HepG2 (cell line): Measurements from ENCODE around the gene NOVA2. TPM values are rescaled to one million over a fixed set of nuclear protein-coding genes. Genes with fewer than 3 reads are reported as not detected.
A peak's percentile ranks its signal among the peaks of the same experiment; 100 is the strongest.

Experiments used
- HCFC1 ChIP-seq: fragments of 150-350 bp; IDR thresholded peaks from 2 replicates; pipeline ENCODE4 v1.6.1; 2014; ENCODE audit warnings: low read depth, low read length
- PHF5A ChIP-seq: IDR thresholded peaks from one replicate; pipeline ENCODE4 v1.6.1; 2018; ENCODE audit warnings: low read depth, missing genetic modification reagents; ENCODE audit not compliant: unreplicated experiment
- RBFOX2 ChIP-seq: fragments of 200-400 bp; formaldehyde crosslinking; IDR thresholded peaks from 2 replicates; pipeline ENCODE4 v1.6.1; 2017; ENCODE audit warnings: low read depth, mild to moderate bottlenecking, low read length
- RFX5 ChIP-seq: IDR thresholded peaks from 2 replicates; pipeline ENCODE4 v1.6.1; 2011; ENCODE audit warnings: low read depth, low read length, improper control_type of control experiment
- U2AF2 ChIP-seq: fragments of 200-400 bp; formaldehyde crosslinking; IDR thresholded peaks from 2 replicates; pipeline ENCODE4 v1.6.1; 2017; ENCODE audit warnings: low read depth, mild to moderate bottlenecking, low read length
- ZNF205 ChIP-seq: IDR thresholded peaks from 2 replicates; pipeline ENCODE4 v1.6.1; 2018; ENCODE audit warnings: missing biosample characterization, missing genetic modification reagents
- ZNF460 ChIP-seq: sonication (generic); formaldehyde crosslinking; IDR thresholded peaks from 2 replicates; pipeline ENCODE4 v1.5.1; 2020; ENCODE audit warnings: missing genetic modification reagents, mild to moderate bottlenecking, borderline replicate concordance
- ZNF501 ChIP-seq: sonication (generic); formaldehyde crosslinking; IDR thresholded peaks from 2 replicates; pipeline ENCODE4 v1.5.1; 2020; ENCODE audit warnings: mild to moderate bottlenecking, moderate library complexity, missing genetic modification reagents
- ZNF766 ChIP-seq: sonication (generic); formaldehyde crosslinking; IDR thresholded peaks from 2 replicates; pipeline ENCODE4 v1.5.0; 2020; ENCODE audit warnings: missing genetic modification reagents, borderline replicate concordance
- ZNF781 ChIP-seq: sonication (generic); formaldehyde crosslinking; IDR thresholded peaks from 2 replicates; pipeline ENCODE4 v1.5.1; 2020; ENCODE audit warnings: borderline replicate concordance, mild to moderate bottlenecking, missing genetic modification reagents; ENCODE audit errors: not compliant biosample characterization
- ZNF891 ChIP-seq: sonication (generic); formaldehyde crosslinking; IDR thresholded peaks from 2 replicates; pipeline ENCODE4 v1.5.0; 2020; ENCODE audit warnings: mild to moderate bottlenecking, missing genetic modification reagents
- polyA plus RNA-seq, 8 experiments: library from polyadenylated mRNA; depleted of rRNA in 3 of 8; stranded (reverse) in 7 of 8; unstranded in 1 of 8; fragments of >200 nt; fragmentation: Illumina TruSeq in 4 of 8; extraction: Trizol in 4 of 8; gene quantifications; 2 replicates each; pipeline versions ENCODE4 v1.2.1 to v1.2.3, GENCODE V29; 2011 to 2016; ENCODE audit warnings: low read depth in 4 of 8, missing spikeins in 1 of 8, mixed read lengths in 1 of 8; ENCODE audit not compliant: insufficient read depth in 1 of 8
- total RNA-seq, 5 experiments: library from RNA; depleted of rRNA; stranded (reverse); fragments of >200 nt; fragmentation: Illumina TruSeq; extraction: Trizol; gene quantifications; 2 replicates each; pipeline ENCODE4 v1.2.3, GENCODE V29; 2016; ENCODE audit warnings: low read depth in 1 of 5
- TF ChIP-seq, protein P1 (sequence below): sonication (generic); formaldehyde crosslinking; IDR thresholded peaks from 2 replicates; pipeline ENCODE4 v1.5.1; 2020; ENCODE audit warnings: mild to moderate bottlenecking, missing genetic modification reagents, moderate library complexity
- TF ChIP-seq, protein P2 (sequence below), 2 experiments: IDR thresholded peaks; 2 replicates each; pipeline ENCODE4 v1.6.1; 2011 to 2012; ENCODE audit warnings: low read length in 2 of 2, borderline replicate concordance in 1 of 2, low read depth in 1 of 2, mild to moderate bottlenecking in 1 of 2, moderate library complexity in 1 of 2
- TF ChIP-seq, protein P3 (sequence below): IDR thresholded peaks from 2 replicates; pipeline ENCODE4 v1.6.1; 2012; ENCODE audit warnings: inconsistent platforms

The NOVA2 gene
- total and polyA plus RNA-seq, 2 of the 13 experiments (the other 11 are each of a cell fraction or from before 2014, with no cell fraction given), result not detected

- TF ChIP-seq ZNF766 (CRISPR knock-in tag) (no peak), ZNF781 (CRISPR knock-in tag) (no peak), U2AF2 (0 out of 2 replicates have a peak, but pooled peaks have one; percentile 24), ZNF891 (CRISPR knock-in tag) (no peak), ZNF501 (CRISPR knock-in tag) (peak; percentile 77), RFX5 (no peak), HCFC1 (0 out of 2 replicates have a peak, but pooled peaks have one; percentile 20), ZNF205 (CRISPR knock-in tag) (peak; percentile 47; the same call in 1 of the 2 replicates), ZNF460 (CRISPR knock-in tag) (no peak), PHF5A (no peak), RBFOX2 (peak; percentile 78)
- TF ChIP-seq, protein P1, sequence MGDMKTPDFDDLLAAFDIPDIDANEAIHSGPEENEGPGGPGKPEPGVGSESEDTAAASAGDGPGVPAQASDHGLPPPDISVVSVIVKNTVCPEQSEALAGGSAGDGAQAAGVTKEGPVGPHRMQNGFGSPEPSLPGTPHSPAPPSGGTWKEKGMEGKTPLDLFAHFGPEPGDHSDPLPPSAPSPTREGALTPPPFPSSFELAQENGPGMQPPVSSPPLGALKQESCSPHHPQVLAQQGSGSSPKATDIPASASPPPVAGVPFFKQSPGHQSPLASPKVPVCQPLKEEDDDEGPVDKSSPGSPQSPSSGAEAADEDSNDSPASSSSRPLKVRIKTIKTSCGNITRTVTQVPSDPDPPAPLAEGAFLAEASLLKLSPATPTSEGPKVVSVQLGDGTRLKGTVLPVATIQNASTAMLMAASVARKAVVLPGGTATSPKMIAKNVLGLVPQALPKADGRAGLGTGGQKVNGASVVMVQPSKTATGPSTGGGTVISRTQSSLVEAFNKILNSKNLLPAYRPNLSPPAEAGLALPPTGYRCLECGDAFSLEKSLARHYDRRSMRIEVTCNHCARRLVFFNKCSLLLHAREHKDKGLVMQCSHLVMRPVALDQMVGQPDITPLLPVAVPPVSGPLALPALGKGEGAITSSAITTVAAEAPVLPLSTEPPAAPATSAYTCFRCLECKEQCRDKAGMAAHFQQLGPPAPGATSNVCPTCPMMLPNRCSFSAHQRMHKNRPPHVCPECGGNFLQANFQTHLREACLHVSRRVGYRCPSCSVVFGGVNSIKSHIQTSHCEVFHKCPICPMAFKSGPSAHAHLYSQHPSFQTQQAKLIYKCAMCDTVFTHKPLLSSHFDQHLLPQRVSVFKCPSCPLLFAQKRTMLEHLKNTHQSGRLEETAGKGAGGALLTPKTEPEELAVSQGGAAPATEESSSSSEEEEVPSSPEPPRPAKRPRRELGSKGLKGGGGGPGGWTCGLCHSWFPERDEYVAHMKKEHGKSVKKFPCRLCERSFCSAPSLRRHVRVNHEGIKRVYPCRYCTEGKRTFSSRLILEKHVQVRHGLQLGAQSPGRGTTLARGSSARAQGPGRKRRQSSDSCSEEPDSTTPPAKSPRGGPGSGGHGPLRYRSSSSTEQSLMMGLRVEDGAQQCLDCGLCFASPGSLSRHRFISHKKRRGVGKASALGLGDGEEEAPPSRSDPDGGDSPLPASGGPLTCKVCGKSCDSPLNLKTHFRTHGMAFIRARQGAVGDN (CRISPR knock-in tag), result peak; percentile 91
- TF ChIP-seq, protein P2, sequence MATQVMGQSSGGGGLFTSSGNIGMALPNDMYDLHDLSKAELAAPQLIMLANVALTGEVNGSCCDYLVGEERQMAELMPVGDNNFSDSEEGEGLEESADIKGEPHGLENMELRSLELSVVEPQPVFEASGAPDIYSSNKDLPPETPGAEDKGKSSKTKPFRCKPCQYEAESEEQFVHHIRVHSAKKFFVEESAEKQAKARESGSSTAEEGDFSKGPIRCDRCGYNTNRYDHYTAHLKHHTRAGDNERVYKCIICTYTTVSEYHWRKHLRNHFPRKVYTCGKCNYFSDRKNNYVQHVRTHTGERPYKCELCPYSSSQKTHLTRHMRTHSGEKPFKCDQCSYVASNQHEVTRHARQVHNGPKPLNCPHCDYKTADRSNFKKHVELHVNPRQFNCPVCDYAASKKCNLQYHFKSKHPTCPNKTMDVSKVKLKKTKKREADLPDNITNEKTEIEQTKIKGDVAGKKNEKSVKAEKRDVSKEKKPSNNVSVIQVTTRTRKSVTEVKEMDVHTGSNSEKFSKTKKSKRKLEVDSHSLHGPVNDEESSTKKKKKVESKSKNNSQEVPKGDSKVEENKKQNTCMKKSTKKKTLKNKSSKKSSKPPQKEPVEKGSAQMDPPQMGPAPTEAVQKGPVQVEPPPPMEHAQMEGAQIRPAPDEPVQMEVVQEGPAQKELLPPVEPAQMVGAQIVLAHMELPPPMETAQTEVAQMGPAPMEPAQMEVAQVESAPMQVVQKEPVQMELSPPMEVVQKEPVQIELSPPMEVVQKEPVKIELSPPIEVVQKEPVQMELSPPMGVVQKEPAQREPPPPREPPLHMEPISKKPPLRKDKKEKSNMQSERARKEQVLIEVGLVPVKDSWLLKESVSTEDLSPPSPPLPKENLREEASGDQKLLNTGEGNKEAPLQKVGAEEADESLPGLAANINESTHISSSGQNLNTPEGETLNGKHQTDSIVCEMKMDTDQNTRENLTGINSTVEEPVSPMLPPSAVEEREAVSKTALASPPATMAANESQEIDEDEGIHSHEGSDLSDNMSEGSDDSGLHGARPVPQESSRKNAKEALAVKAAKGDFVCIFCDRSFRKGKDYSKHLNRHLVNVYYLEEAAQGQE (IDR thresholded peaks at IDR 0.05; ENCODE audit: borderline replicate concordance in 1 of 2, low read depth in 1 of 2, low read length in 2 of 2), result no peak
- TF ChIP-seq, protein P3, sequence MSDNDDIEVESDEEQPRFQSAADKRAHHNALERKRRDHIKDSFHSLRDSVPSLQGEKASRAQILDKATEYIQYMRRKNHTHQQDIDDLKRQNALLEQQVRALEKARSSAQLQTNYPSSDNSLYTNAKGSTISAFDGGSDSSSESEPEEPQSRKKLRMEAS, result peak; percentile 55; the same call in 1 of the 2 replicates
Measured at GRCh38 chr19:45902651-45903625, 70.7 kb downstream of the NOVA2 start (continued).
